ENCODE data around the gene KCNQ5.

The KCNQ5 gene

GRCh38 chr6:73073238-73073637 is 451.4 kb downstream of the KCNQ5 start:
- no peak for TF ChIP-seq CTCF (IDR thresholded peaks at IDR 0.05; ENCODE audit: low read depth, low read length, missing control alignments)
- no peak for DNase-seq (ENCODE audit: low read depth)
- H3K4me3 ChIP-seq (ENCODE audit: low read depth, low read length): no peak overlapping the region
- in situ Hi-C loops (cut with HindIII; ENCODE audit: low sequenced_read_pairs): no loop called here

- in situ Hi-C loops (cut with HindIII; ENCODE audit: low sequenced_read_pairs): no loop called here
- no peak overlapping the region for H3K4me3 ChIP-seq (ENCODE audit: low read depth, low read length)
- peak; percentile 72 for DNase-seq (ENCODE audit: low read depth)
- no peak for TF ChIP-seq CTCF (IDR thresholded peaks at IDR 0.05; ENCODE audit: low read depth, low read length, missing control alignments)
Observed at GRCh38 chr6:73074175-73074574, 452.3 kb downstream of the KCNQ5 start.

- TF ChIP-seq CTCF (IDR thresholded peaks at IDR 0.05; ENCODE audit: low read depth, low read length, missing control alignments): no peak
- DNase-seq (ENCODE audit: low read depth): no peak
- in situ Hi-C loops (cut with HindIII; ENCODE audit: low sequenced_read_pairs): no loop called here
- H3K4me3 ChIP-seq (ENCODE audit: low read depth, low read length): no peak overlapping the region
Observed at GRCh38 chr6:73076211-73076954, 454.5 kb downstream of the KCNQ5 start.

GRCh38 chr6:73078333-73078862 is 456.5 kb downstream of the KCNQ5 start:
- no peak for DNase-seq (ENCODE audit: low read depth)
- in situ Hi-C loops (cut with HindIII; ENCODE audit: low sequenced_read_pairs): no loop called here
- H3K4me3 ChIP-seq (ENCODE audit: low read depth, low read length): no peak overlapping the region
- TF ChIP-seq CTCF (IDR thresholded peaks at IDR 0.05; ENCODE audit: low read depth, low read length, missing control alignments): no peak

GRCh38 chr6:73078908-73079610 is 457.2 kb downstream of the KCNQ5 start:
- in situ Hi-C loops (cut with HindIII; ENCODE audit: low sequenced_read_pairs): no loop called here
- TF ChIP-seq CTCF (IDR thresholded peaks at IDR 0.05; ENCODE audit: low read depth, low read length, missing control alignments): no peak
- no peak for DNase-seq (ENCODE audit: low read depth)
- no peak overlapping the region for H3K4me3 ChIP-seq (ENCODE audit: low read depth, low read length)

GRCh38 chr6:73079611-73079955 is 457.7 kb downstream of the KCNQ5 start:
- in situ Hi-C loops (cut with HindIII; ENCODE audit: low sequenced_read_pairs): no loop called here
- no peak overlapping the region for H3K4me3 ChIP-seq (ENCODE audit: low read depth, low read length)
- DNase-seq (ENCODE audit: low read depth): peak; percentile 49
- TF ChIP-seq CTCF (IDR thresholded peaks at IDR 0.05; ENCODE audit: low read depth, low read length, missing control alignments): no peak

Data from astrocyte of the cerebellum (primary cell).